GM10266 (cell line): ENCODE results near the gene FBXL5.

Experiments
- DNase-seq: peaks from one replicate; pipeline ENCODE4 v3.0.0; 2012; ENCODE audit errors: extremely low spot score
- CTCF ChIP-seq: IDR thresholded peaks from 2 replicates; pipeline ENCODE4 v1.5.1; 2012; ENCODE audit warnings: mild to moderate bottlenecking, low read depth; ENCODE audit not compliant: control insufficient read depth, insufficient read depth; ENCODE audit errors: missing control alignments

Gene FBXL5

GRCh38 chr4:15684498-15684897, 29.3 kb upstream of the FBXL5 start:
- no peak for TF ChIP-seq CTCF
- no peak for DNase-seq

GRCh38 chr4:15683143-15683495, 28.0 kb upstream of the FBXL5 start:
- DNase-seq = no peak
- no peak for TF ChIP-seq CTCF

GRCh38 chr4:15682242-15683142, 27.3 kb upstream of the FBXL5 start:
- no peak for DNase-seq
- TF ChIP-seq CTCF = no peak

GRCh38 chr4:15681372-15682241, 26.4 kb upstream of the FBXL5 start, which contains the start of gene FAM200B:
Gene FAM200B, plus strand, starts transcription at chr4:15681827. Its CDS starts 5,151 bp downstream, at chr4:15686978.
- DNase-seq = peak; percentile 97
- no peak for TF ChIP-seq CTCF

GRCh38 chr4:15681067-15681371, 25.9 kb upstream of the FBXL5 start:
- DNase-seq = no peak
- TF ChIP-seq CTCF = no peak

GRCh38 chr4:15677507-15677988, 22.4 kb upstream of the FBXL5 start:
- DNase-seq = no peak
- TF ChIP-seq CTCF = no peak
